H1 (cell line): ENCODE measurements around the gene ALDH7A1. TPM values are rescaled to one million over a fixed set of nuclear protein-coding genes. Genes with fewer than 3 reads are reported as not detected.

ENCODE experiments used
- CTCF ChIA-PET: fragments of 300-600 bp; sonication (Branson Sonifier 250); formaldehyde crosslinking; loops from one replicate; lab custom pipeline; 2021; ENCODE audit not compliant: partially characterized antibody; lab: Charles Lee
- POLR2A ChIA-PET: fragments of 300-600 bp; sonication (Branson Sonifier 250); formaldehyde crosslinking; loops from one replicate; lab custom pipeline; 2021; ENCODE audit warnings: inconsistent platforms; ENCODE audit not compliant: partially characterized antibody; lab: Charles Lee
- DNase-seq, 2 experiments: peaks; one replicate each; pipeline versions ENCODE4 v3.0.0 to v3.0.0-alpha.2; 2010 to 2022; ENCODE audit warnings: low spot score in 2 of 2, low read depth in 1 of 2, mixed read lengths in 1 of 2
- FAIRE-seq: peaks from 2 replicates; lab custom pipeline; 2011; peaks lifted over from hg19 to GRCh38; lab: Jason Lieb, UNC
- H2AFZ ChIP-seq: 2 replicates; pipeline ENCODE4 v1.8.1; 2012; ENCODE audit warnings: low read length, inconsistent platforms
- H2AK5ac ChIP-seq: 2 replicates; pipeline ENCODE4 v1.6.1; 2013; ENCODE audit warnings: low read depth, low read length
- H2BK120ac ChIP-seq: replicated peaks from 2 replicates; pipeline ENCODE3; 2013; ENCODE audit warnings: low read depth, low read length, inconsistent platforms
- H2BK12ac ChIP-seq: 2 replicates; pipeline ENCODE4 v1.6.1; 2013; ENCODE audit warnings: low read depth, low read length
- H2BK15ac ChIP-seq: 2 replicates; pipeline ENCODE4 v1.6.1; 2013; ENCODE audit warnings: low read length
- H2BK20ac ChIP-seq: 2 replicates; pipeline ENCODE4 v1.6.1; 2013; ENCODE audit warnings: low read length
- H2BK5ac ChIP-seq: 2 replicates; pipeline ENCODE4 v1.6.1; 2013; ENCODE audit warnings: low read depth, low read length
- H3K14ac ChIP-seq: 2 replicates; pipeline ENCODE4 v1.6.1; 2013; ENCODE audit warnings: inconsistent platforms; ENCODE audit not compliant: insufficient read length
- H3K18ac ChIP-seq: 2 replicates; pipeline ENCODE4 v1.6.1; 2013; ENCODE audit warnings: low read length; ENCODE audit errors: extremely low read depth
- H3K23ac ChIP-seq: 2 replicates; pipeline ENCODE4 v1.6.1; 2013; ENCODE audit warnings: inconsistent platforms; ENCODE audit not compliant: insufficient read length
- H3K23me2 ChIP-seq: 2 replicates; pipeline ENCODE4 v1.6.1; 2013; ENCODE audit warnings: low read depth, low read length
- H3K27ac ChIP-seq: 2 replicates; pipeline ENCODE4 v1.6.1; 2011; ENCODE audit warnings: low read depth, low read length, inconsistent platforms
- H3K27me3 ChIP-seq, 4 experiments: replicated peaks in 1 of 4; 1 replicate in 1 of 4; 2 replicates in 3 of 4; pipeline versions ENCODE4 v1.6.1 to v1.8.1; 2011 to 2013; ENCODE audit warnings: low read length in 3 of 4, mild to moderate bottlenecking in 3 of 4, inconsistent platforms in 2 of 4, mixed read lengths in 2 of 4, moderate library complexity in 1 of 4; ENCODE audit not compliant: control insufficient read depth in 3 of 4, insufficient read depth in 3 of 4; ENCODE audit errors: extremely low read depth in 1 of 4
- H3K36me3 ChIP-seq, 4 experiments: 2 replicates each; pipeline versions ENCODE4 v1.6.1 to v1.8.1; 2011 to 2013; ENCODE audit warnings: mild to moderate bottlenecking in 4 of 4, low read length in 3 of 4, moderate library complexity in 2 of 4, control low read depth in 1 of 4, inconsistent platforms in 1 of 4; ENCODE audit not compliant: insufficient read depth in 4 of 4, control insufficient read depth in 2 of 4
- H3K4ac ChIP-seq: replicated peaks from 2 replicates; pipeline ENCODE3; 2013; ENCODE audit warnings: low read length, low read depth, mixed read lengths, inconsistent platforms; ENCODE audit not compliant: insufficient read length
- H3K4me1 ChIP-seq, 4 experiments: replicated peaks in 1 of 4; 1 replicate in 1 of 4; 2 replicates in 3 of 4; pipeline versions ENCODE4 v1.6.1 to v1.8.1; 2011 to 2013; ENCODE audit warnings: low read length in 3 of 4, inconsistent platforms in 2 of 4, mixed read lengths in 1 of 4; ENCODE audit not compliant: insufficient read depth in 4 of 4, control insufficient read depth in 3 of 4
- H3K4me2 ChIP-seq, 2 experiments: 2 replicates each; pipeline versions ENCODE4 v1.6.1 to v1.8.1; 2011 to 2013; ENCODE audit warnings: low read depth in 2 of 2, low read length in 2 of 2, control low read depth in 1 of 2, inconsistent platforms in 1 of 2, mild to moderate bottlenecking in 1 of 2; ENCODE audit not compliant: insufficient read depth in 1 of 2
- H3K4me3 ChIP-seq, 4 experiments: fragments of 200-600, 300-600 bp in 1 of 4; sonication (generic), shearing (Covaris generic), sonication (Bioruptor Twin) in 1 of 4; 2 replicates each; pipeline versions ENCODE4 v1.5.1 to v1.8.1; 2011 to 2016; ENCODE audit warnings: low read length in 4 of 4, low read depth in 3 of 4, control low read depth in 2 of 4, inconsistent platforms in 2 of 4, mild to moderate bottlenecking in 2 of 4, mixed read lengths in 1 of 4, moderate library complexity in 1 of 4; ENCODE audit not compliant: insufficient read depth in 2 of 4; ENCODE audit errors: extremely low read depth in 1 of 4
- H3K56ac ChIP-seq: replicated peaks from 2 replicates; pipeline ENCODE3; 2013; ENCODE audit warnings: low read depth, mild to moderate bottlenecking, mixed read lengths, low read length, inconsistent platforms; ENCODE audit not compliant: insufficient read length
- H3K79me1 ChIP-seq: 2 replicates; pipeline ENCODE4 v1.6.1; 2013; ENCODE audit warnings: low read depth, low read length, control low read depth
- H3K79me2 ChIP-seq, 2 experiments: 2 replicates each; pipeline versions ENCODE4 v1.6.1 to v1.8.1; 2012 to 2013; ENCODE audit warnings: low read length in 2 of 2, mild to moderate bottlenecking in 2 of 2, inconsistent platforms in 1 of 2; ENCODE audit not compliant: insufficient read depth in 2 of 2, control insufficient read depth in 1 of 2
- H3K9ac ChIP-seq, 4 experiments: replicated peaks in 1 of 4; 1 replicate in 1 of 4; 2 replicates in 3 of 4; pipeline versions ENCODE4 v1.6.1 to v1.8.1; 2011 to 2013; ENCODE audit warnings: low read depth in 3 of 4, low read length in 3 of 4, control low read depth in 2 of 4, mild to moderate bottlenecking in 2 of 4, moderate library complexity in 2 of 4, inconsistent platforms in 1 of 4; ENCODE audit errors: extremely low read depth in 1 of 4
- H3K9me3 ChIP-seq, 2 experiments: 2 replicates each; pipeline versions ENCODE4 v1.6.1 to v1.8.1; 2012 to 2013; ENCODE audit warnings: mild to moderate bottlenecking in 2 of 2, moderate library complexity in 2 of 2, control low read depth in 1 of 2, inconsistent platforms in 1 of 2, low read depth in 1 of 2, low read length in 1 of 2, mixed read lengths in 1 of 2; ENCODE audit not compliant: insufficient read depth in 2 of 2
- H4K20me1 ChIP-seq, 2 experiments: replicated peaks in 1 of 2; 2 replicates each; pipeline versions ENCODE3 to v1.8.1; 2011 to 2013; ENCODE audit warnings: inconsistent platforms in 2 of 2, low read length in 2 of 2, mild to moderate bottlenecking in 1 of 2; ENCODE audit not compliant: insufficient read depth in 2 of 2, control insufficient read depth in 1 of 2
- H4K5ac ChIP-seq: 2 replicates; pipeline ENCODE4 v1.6.1; 2013; ENCODE audit warnings: low read length, low read depth, mixed read lengths, inconsistent platforms; ENCODE audit not compliant: insufficient read length
- H4K8ac ChIP-seq: 2 replicates; pipeline ENCODE4 v1.8.0; 2013; ENCODE audit warnings: mild to moderate bottlenecking, moderate library complexity, low read length, inconsistent platforms; ENCODE audit not compliant: insufficient read depth; ENCODE audit errors: extremely low read depth
- H4K91ac ChIP-seq: replicated peaks from 2 replicates; pipeline ENCODE3; 2013; ENCODE audit warnings: low read length, mixed read lengths, inconsistent platforms; ENCODE audit not compliant: insufficient read length
- FOSL1 ChIP-seq: IDR thresholded peaks from 2 replicates; pipeline ENCODE4 v1.6.1; 2011; ENCODE audit warnings: mild to moderate bottlenecking, low read depth, low read length, moderate library complexity; ENCODE audit not compliant: insufficient read depth
- WGBS, 2 experiments: shearing (Covaris generic) in 1 of 2; methylation state at CpG; one replicate each; pipeline versions ENCODE4 v1.1.6 to v1.1.7; 2013 to 2015; ENCODE audit warnings: low lambda C conversion rate in 2 of 2, mixed read lengths in 2 of 2, inconsistent platforms in 1 of 2, low coverage in 1 of 2, missing lambda C conversion rate in 1 of 2; ENCODE audit not compliant: insufficient replicate concordance in 2 of 2, insufficient coverage in 1 of 2, insufficient read length in 1 of 2; ENCODE audit errors: extremely low coverage in 1 of 2, missing lambda C conversion rate in 1 of 2; 5-methylcytosine and 5-hydroxymethylcytosine counted together
- polyA plus RNA-seq, 7 experiments: library from polyadenylated mRNA; depleted of rRNA in 3 of 7; stranded (reverse) in 5 of 7; unstranded in 2 of 7; fragments of >200 nt in 5 of 7; fragments of 200-250 nt in 2 of 7; gene quantifications; 1 replicate in 5 of 7; 2 replicates in 1 of 7; 4 replicates in 1 of 7; pipeline versions ENCODE4 v1.2.1 to v1.2.3, GENCODE V29; 2011 to 2013; ENCODE audit warnings: missing spikeins in 2 of 7, mixed read lengths in 2 of 7
- total RNA-seq: library from RNA; stranded (reverse); fragmentation: NEBNext Ultra II Directional; extraction: Animal tissue kit (Norgen Biotek cat#: 25700); gene quantifications from 2 replicates; pipeline ENCODE4 v1.2.1, GENCODE V29; 2021

The ALDH7A1 gene
- total and polyA plus RNA-seq, 2 of the 8 experiments (the other 6 are each of a cell fraction or from before 2014, with no cell fraction given) = 99.6 to 225 TPM

DNA sequence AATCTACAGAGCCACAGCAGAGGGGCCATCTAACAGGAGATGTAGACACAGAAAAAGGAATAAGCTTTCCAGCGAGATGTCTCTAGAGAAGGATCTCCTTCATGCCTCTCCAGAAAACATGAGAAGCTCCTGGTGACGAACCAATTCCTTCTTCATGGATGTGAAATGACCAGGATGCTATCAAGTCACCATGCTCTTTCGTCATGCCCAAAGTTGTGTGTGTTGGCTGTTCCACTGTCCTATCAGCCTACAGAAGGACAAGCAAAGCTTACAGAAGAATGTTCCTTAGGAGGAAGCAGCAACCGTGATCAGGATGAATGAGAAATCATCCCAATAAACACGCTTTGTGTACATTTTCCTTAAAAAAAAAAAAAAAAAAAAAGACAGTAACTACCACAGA is 54.4 kb downstream of the ALDH7A1 start:
- no peak overlapping the region for H3K56ac ChIP-seq
- TF ChIP-seq FOSL1 = no peak
- TF ChIP-seq, all 59 proteins: peak for 0
- Histone ChIP-seq H3K14ac (no peak overlapping the region), H2BK5ac (no peak overlapping the region), H3K23ac (no peak overlapping the region), H3K4ac (no peak overlapping the region), H2BK20ac (no peak overlapping the region), H3K79me1 (no peaks in the 10 kb centered on the region), H3K79me2 (no peaks in the 10 kb centered on the region), H2AFZ (no peak overlapping the region), H3K9me3 (no peaks in the 10 kb centered on the region), H4K20me1 (peaks cover 0 to 1% of the 10 kb centered on the region in 2 experiments), H3K27ac (no peak overlapping the region), H2BK12ac (peak overlapping the region; percentile 78; the same call in 1 of the 2 replicates), H3K9ac (no peak overlapping the region; a peak in 1 of 7 replicates), H3K4me2 (no peak overlapping the region), H3K4me3 (no peak overlapping the region), H4K5ac (no peak overlapping the region), H3K36me3 (peaks cover 0 to 14% (median 1%) of the 10 kb centered on the region in 4 experiments; a peak in 4 of 8 replicates), H3K23me2 (no peaks in the 10 kb centered on the region), H4K91ac (no peak overlapping the region), H3K27me3 (no peaks in the 10 kb centered on the region), H2AK5ac (peak overlapping the region; percentile 54; the same call in 1 of the 2 replicates), H4K8ac (no peak overlapping the region), H2BK120ac (no peak overlapping the region), H2BK15ac (no peak overlapping the region), H3K18ac (no peak overlapping the region), H3K4me1 (peaks cover 0 to 2% (median under 1%) of the 10 kb centered on the region in 4 experiments; a peak in 3 of 7 replicates)
- CTCF ChIA-PET = interaction anchor here (0.5 to 7.2 kb wide), 17 partner anchors 10 to 1353 kb away, joined by 3 to 125 read pairs (median 5); no protein-coding TSS in a partner anchor
- no peak for FAIRE-seq
- 86% methylated on average over 4 of the region's 5 CpGs; no CpG with 5 or more reads in 1 of the 2 experiments for WGBS, 2 experiments
- POLR2A ChIA-PET = interaction anchor here (1.1 to 1.7 kb wide), 3 partner anchors 10 to 203 kb away, joined by 3 to 6 read pairs (median 3); partner anchors contain the start of gene ALDH7A1
- DNase-seq = peak in 1 of 2 experiments; percentile 30
